NCI-H187 treated with DMSO at 0.1 percent for 48 hours (cell line): ENCODE results near the gene TUBB.
"Not testable (repeated sequence)": the region's sequence is repeated elsewhere in the genome, so short reads cannot be mapped to it uniquely, and the experiment has no call there.

Experiments used
- DNase-seq: peaks from one replicate; lab custom pipeline; 2025; lab: John Stamatoyannopoulos, UW

Gene TUBB

DNA sequence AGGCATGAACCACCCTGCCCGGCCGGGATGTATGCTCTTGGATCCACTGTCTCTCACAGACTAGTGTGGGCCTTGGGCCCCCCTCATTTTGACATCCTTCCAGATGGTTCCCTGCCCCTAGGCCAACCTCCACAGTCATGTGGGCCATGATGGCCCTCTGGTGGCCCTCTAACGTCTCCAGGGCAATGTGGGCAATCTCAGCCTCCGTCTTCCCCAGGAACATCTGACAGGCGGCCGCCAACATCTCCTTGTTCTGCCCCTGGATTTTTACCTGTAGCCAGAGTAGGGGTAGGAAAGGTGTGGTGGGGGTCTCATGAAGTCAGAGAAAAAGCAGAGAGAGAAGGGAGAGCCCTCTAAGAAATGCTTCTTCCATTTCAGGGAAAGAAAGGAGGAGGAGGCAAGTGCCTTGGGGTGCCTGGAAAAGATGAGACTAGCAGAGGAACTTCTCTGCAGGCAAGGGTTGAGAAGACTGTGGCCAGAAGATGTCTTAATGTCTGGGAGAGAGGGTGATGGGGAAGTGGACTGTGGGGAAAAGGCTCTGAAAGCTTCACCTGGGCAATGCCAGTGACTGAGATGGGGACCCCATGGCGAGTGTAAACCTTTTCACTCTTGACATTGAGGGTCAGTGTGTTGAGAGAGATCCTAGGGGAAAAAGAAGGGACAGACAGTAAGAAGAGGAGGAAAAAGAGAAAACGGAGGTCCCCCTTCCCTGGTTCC, 21.1 kb downstream of the TUBB start:
- no peak for DNase-seq

DNA sequence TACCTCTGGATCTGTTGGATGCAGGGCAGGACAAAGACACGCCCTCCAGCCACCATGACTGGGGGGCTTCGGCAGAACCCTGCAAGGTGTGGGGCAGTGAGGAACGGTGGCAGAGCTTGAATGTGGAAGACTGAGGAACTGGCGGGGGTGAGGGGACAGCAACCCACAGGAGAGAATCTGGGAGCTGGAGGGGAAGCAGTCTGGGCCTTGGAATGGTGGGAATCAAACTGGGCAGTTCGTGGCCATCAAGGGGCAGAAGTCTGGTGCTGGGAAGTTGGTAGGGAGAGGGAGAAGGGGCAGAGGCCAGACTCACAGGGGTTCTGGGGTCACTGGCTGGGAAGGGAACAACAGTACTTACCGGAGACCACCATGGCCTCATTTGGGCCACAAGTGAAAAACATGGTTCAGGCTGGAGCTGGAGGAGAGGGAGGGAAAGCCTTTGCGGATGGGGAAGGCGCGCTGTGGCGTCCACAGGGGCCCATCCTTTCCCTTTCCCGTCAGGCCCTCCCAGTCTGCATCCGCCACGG, 21.7 kb downstream of the TUBB start:
- DNase-seq, result no peak

DNA sequence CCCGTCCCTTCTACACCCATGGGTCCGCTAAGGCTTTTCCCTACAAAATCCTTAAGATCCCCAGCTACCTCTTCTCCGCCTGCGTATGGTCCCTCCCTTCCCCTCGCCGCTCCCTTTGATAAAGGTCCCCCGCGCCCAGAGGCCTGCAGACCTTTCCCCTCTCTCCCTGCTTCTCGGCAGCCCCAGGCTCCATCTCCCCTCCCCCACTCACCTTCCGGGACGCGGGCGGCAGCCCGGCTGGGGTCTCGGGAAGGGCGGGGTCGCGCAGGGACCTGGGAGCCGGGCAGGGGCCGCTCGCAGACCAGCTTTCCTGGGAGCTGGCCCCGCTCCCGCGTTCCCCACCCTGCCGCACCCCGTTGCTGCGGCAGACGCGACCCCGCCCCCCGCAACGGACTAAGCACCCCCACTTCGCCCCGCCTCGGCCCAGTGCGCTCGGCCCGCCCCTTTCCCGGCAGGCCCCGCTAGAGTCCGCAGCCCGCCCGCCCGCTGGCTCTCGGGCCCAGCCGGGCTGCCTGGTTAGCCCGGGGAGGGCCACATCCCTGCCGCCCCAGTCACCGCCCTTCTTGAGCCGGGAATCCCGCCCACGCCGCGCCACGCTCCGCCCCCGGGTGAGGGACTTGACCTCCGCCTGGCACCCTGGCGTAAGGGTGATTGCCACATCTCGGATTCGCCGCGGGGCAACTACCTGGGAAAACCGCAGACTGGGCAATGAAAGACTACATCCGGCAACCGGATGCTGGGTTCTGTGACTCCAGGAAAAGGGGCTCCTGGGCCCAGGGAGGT, 22.4 kb downstream of the TUBB start, which contains the start of gene FLOT1:
Gene FLOT1 (minus strand): TSS at position 372 of the 783 bp plus-strand sequence. CDS start 498 bp downstream, outside the sequence.
- DNase-seq, result peak; percentile 33

DNA sequence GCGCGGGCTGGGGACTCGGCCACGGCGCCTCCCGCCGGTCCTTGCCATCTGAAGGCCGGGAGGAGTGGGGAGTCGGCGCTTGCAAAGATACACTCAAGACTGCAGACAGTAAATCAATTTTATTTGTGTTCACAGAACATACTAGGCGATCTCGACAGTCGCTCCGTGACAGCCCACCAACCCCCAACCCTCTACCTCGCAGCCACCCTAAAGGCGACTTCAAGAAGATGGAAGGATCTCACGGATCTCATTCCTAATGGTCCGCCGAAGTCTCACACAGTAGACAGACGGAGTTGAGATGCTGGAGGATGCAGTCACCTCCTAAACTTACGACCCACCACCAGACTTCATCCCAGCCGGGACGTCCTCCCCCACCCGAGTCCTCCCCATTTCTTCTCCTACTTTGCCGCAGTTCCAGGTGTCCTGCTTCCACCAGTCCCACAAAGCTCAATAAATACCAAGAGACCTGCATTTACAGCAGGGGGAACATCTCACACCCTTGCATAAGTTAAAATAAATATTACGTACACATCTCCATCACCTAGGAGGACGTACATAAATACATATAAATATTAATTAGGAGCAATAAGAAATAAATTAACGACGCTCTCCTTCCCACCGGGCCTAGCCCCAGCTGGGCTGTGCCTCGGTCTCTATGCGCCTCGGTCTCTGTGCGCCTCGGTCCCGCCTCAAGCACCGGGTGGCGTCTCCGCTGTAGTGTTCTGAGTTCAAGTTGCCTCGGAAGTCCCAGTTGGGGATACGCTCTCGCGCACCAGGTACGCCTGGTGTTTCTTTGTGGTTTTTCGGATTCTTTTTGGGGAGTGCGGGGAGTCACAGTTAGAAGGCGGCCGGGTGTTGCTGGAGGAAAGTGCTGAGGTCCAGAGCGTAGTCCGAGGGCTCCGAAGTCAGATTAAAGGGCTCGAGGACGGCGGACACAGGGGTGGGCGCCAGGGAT, 23.2 kb downstream of the TUBB start:
- no peak for DNase-seq

DNA sequence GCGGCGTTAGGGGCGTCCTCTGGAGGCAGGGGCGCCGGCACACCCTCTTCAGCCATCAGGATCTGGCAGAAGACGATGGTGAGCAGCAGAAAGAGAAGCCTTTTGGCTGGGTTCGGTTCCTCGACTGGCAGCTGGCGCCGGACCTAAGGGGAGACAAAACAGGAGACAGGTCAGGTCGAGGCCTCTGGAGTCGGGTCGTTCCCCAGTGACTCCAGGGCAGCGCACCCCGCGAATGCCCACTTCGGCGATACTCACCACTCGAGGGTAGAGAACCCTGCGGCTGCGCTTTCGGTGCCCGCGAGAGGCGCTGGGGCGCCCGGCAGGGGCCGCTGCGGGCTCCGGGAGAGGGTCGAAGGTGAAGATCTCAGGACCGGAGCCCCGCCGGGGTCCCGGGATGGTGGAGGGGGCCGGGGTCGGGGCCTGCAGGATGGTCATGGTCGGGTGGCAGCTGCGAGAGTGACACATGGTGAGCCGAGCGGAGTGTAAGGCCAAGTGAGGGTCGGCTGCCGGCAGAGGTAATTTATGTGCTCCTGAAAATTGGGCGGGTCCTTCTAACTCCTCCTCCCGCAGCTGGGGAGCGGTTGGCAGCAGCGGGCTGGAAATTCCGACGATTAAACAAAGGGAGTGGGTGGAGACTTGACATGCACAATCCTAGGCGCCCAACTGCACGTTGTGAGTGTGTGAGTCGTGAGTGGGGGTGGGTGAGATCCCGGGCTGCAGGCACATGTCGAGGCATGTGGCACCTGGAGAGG, 24.1 kb downstream of the TUBB start, which contains the start of gene IER3:
Gene IER3 (minus strand): TSS at position 494 of the 752 bp plus-strand sequence. CDS start 29 bp downstream, at position 465.
- no peak for DNase-seq

DNA sequence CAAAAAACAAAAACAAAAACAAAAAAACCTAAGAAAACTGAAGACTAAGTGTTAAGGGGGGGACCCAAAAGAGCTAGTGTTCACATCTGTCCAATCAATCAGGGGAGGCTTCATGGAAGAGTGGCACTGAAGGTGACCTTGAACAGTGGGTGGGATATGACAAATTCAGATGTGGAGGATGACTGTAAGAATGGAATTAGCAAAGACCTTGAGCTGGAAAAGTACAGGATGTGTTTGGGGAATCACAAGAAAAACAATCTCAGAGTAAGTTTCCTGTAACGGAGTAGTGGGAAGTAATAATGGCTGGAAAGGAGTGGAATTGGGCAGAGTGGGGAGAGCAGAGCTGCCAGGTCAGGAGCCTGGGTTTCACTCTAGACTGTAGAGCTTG, 27.1 kb downstream of the TUBB start:
- DNase-seq, result no peak

DNA sequence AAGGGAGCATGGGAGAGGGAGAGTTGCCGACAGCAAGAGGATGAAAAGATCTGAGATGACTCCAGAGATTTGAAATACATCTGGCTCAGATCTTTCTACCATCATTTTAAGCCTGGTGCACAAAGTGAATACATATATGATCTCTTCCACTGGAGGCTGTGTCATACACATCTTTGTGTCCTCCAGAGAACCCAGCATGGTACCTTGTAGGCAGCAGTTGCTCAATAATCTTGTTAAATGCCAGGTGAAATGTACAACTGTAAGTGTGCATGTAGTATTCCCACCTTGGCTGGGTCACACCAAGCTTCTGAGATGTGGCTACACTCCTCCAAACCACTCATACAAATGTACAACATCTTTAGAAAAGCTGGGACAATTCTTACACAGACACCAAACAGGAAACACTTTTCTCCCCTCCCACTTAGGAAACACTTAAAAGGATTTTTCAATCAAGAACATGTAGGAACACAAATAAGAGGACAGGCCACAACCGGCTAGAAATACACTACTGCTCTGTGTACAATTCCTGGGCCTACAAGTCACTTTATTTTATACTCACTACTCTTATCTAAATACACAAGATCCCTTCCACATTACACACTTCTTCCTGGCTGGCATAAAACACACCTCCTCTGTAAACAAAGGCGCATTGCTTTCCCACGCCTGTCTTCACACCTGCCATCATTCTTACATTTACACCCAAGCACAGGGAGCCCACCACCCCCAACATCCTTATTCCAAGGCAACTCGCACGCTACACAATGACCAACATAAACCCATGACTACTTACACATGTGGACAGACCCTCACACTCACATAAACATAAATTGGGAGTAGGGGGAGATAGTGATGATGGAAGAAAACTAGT, 28.0 kb downstream of the TUBB start:
- DNase-seq, result no peak

DNA sequence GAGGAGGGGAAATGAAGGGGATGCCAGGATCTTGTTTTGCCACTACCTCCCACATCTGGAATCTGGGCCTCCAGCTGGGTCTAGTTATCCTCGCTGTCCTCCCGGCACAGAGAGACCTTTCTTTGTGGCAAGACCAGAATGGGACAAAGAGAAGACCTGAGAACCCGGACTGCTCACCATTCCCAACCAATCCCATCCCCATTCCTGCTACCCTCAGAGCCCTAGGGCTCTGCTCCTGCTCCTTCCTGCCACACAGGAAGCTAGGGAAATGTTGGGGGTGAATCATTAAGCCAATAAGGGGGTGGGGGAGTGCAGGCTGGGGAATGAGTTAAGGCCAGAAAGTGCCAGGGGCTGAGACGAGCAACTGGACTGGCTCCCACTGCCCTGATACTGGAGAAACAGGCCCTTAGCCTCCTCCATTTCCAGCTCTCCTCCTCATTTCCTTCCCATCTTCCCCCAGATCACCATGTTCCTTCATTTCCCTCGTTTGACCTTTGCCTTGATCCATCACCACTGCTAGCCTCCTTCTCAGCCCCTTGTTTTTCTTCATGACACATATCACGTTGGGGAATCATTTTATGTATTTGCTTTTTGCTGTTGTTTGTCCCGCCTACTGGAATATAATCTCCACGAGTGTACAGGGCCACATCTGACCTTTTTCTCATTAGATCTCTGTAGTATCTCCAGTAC, 28.8 kb downstream of the TUBB start:
- no peak for DNase-seq

DNA sequence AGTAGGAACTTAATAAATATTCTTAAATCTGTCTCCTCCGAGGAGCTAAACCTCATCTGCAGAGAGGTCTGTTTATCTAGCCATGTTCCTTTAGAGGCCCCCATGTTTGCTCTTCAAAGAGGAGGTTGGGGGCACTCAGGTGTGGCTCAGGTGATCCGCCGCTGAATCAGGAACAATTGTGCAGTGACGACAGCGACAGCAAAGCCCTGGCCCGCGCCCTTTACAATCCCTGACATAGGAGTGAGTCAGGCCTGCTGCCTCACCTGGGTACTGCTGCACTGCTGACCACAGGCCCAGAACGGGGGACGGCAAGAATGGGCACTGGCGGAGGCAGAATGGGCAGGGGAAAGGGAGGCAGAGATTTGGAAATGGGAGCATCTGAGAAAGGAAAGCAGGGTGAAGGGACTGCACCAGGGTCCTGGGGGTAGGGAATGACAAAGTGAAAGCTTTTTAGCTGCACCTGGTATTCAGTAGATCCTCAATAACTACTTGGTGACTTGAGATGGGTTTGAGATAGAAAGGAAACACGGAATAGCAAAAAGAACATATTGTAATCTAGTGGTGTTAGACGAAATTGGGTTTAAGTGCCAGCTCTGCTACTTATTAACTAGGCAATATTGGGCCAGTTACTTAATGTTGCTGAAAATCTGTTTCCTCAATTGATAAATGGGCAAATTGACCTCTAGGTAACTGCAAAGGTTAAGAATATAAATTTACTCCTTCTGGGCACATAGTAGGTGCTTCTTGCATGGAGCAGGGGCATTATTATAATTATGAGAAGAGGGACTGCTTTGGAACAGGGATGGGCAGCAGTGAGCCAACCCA, 29.6 kb downstream of the TUBB start:
- DNase-seq, result no peak

DNA sequence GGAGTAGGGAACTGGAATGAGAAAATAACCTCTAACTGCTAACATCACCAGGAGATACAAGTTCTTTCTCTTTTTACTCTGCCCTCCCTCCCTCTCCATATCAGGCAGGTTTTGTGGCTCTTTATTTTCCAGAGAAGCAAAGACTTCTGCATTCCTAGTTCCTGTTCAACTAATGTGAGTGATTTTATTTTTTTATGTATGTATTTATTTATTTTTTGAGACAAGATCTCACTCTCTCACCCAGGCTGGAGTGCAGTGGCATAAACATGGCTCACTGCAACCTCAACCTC, 30.2 kb downstream of the TUBB start:
- no peak for DNase-seq

DNA sequence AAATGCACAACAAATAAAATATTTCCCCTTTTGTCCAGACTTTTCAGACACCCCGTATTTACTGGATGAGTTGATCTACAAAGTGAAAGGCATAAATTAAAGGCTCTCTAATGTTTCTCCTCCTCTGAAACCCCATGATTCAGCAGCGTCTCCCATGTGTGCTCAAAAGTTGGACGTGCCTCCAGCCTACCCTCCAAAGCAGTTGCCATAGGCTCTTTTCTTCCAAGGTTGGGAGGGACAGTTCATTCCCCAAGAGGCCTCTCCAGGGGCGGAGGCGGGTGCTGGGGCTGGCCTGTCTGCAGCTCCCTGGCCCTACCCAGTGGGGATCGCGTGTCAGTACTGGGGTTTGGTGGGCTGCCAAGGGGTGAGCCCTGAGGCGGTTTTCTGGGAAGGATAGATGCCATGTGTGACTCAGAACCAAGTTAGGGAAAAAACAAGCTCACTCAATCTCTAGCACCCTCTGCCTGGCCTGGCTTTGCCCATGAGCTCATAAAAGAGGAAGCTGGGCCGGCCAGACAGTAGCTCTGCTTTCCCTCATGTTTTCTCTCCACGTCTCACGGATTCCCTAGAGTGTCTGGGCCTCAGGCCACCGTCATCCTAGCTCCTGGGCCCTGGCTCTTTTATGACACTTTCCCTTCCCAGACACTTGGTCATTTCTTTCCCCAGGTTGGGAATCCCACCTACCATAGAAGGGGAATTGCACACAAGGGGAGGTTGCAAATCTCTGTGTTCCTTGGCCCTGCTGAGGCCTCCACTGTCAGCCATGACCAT, 32.2 kb downstream of the TUBB start:
- DNase-seq, result no peak

DNA sequence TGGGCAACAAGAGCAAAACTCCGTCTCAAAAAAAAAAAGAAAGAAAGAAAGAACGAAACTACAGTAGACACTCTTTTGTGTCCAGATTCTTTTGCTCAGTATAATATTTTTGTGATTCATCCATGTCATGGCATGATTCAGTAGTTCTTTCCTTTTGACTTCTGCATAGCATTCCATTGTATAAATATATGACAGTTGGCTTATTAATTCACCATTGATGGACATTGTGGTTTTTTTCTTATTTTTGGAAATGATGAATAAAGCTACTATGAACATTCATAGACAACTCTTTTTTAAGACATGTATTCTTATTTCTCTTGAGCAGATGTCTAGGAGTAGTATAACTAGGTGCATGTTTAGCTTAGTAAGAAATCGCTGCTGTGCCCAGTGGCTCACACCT, 34.5 kb downstream of the TUBB start:
- DNase-seq, result no peak

DNA sequence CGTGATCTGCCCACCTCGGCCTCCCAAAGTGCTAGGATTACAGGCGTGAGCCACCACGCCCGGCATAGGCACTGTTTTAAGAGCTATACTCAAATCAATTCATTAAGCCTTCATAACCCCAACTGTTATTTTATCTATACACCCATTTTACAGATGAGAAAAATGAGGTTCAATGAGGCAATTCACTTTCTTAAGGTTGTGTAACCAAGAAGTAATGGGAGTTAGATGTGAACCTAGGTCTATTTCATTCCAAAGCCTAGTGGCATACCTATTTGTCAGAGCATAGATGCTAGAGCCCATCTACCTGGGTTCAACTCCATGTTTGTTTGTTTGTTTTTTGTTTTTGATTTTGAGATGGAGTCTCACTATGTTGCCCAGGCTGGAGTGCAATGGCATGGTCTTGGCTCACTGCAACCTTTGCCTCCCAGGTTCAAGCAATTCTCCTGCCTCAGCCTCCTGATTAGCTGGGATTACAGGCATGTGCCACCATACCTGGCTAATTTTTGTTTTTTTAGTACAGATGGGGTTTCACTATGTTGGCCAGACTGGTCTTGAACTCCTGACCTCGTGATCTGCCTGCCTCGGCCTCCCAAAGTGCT, 36.4 kb downstream of the TUBB start:
- not testable (repeated sequence) for DNase-seq

DNA sequence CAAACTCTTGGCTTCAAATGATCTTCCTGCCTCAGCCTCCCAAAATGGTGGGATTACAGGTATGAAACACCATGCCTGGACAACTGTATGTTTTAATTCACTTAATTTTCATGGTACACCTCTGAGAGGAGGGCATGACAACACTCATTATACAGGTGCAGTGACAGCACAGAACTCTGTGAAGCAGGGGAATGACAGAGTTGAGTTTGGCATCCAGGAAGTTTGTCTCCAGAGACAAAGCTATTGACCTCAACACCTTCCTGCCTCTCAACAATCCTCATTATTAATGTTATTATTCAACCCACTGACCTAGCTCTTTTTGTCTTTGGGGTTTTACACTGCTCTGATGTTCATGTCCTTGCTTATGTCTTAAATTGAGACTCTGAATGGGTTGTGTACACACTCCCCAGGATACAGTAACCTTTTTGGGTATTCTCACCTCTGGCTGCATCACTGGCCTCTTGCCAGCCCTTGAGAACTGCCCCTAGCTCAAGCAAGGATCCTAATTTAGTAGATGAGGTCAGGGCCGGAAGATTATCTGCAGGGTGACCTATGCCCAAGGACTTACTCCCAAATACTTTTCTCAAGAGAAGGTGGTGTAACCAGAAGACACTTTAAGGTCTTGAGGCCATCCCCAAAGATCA, 37.2 kb downstream of the TUBB start:
- DNase-seq, result no peak

DNA sequence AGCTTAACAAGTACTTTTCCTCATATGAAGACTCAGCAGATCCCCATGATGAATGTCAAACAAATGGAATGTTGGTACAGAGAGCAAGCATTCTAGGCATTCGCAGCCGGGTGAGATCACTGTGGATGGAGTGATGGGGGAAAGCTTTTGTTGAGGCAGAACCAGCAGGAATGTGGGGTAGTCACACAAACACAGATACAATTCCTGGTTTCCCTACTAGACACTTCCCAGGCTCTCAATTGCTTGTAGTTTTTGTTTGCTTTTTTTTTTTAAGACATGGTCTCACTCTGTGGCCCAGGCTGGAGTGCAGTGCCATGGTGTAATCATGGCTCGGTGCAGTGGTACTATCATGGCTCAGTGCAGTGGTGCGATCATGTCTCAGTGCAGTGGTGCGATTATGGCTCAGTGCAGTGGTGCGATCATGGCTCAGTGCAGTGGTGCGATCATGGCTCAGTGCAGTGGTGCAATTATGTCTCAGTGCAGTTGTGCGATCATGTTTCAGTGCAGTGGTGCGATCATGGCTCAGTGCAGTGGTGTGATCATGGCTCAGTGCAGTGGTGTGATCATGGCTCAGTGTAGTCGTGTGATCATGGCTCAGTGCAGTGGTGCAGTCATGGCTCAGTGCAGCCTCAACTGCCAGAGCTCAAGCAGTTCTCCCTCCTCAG, 39.6 kb downstream of the TUBB start:
- no peak for DNase-seq

DNA sequence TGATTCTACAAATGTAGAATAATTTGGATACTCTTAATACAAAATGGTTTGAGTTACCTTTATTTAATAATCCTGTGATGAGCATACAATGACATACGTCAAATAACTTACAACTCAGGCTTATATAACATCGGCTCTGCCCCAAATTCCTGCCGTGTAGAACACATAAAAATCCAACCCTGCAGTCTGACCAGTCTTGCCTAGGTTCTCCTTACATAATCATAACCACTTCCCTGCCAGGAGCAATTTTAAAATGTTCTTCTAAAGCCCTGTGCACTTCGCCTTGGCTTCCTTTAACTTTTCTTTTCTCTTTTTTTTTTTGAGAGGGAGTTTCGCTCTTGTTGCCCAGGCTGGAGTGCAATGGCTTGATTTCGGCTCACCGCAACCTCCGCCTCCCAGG, 40.4 kb downstream of the TUBB start:
- DNase-seq, result no peak
